GM12891 (cell line): Measurements from ENCODE around the gene CNIH2.
"Not testable (repeated sequence)": the region's sequence is repeated elsewhere in the genome, so short reads cannot be mapped to it uniquely, and the experiment has no call there.

Experiments used
- DNase-seq: peaks from one replicate; pipeline ENCODE4 v3.0.0; 2011; ENCODE audit warnings: low spot score; ENCODE audit not compliant: insufficient read length
- FAIRE-seq: peaks from 2 replicates; lab custom pipeline; 2011; peaks lifted over from hg19 to GRCh38; lab: Jason Lieb, UNC
- PAX5 ChIP-seq: IDR thresholded peaks from 2 replicates; pipeline ENCODE4 v1.6.1; 2011; ENCODE audit warnings: low read length, moderate library complexity, mild to moderate bottlenecking; ENCODE audit not compliant: insufficient read depth, severe bottlenecking
- POLR2A ChIP-seq: IDR thresholded peaks from 2 replicates; pipeline ENCODE4 v1.6.1; 2011; ENCODE audit warnings: low read depth, low read length, control low read depth
- POLR2AphosphoS5 ChIP-seq: IDR thresholded peaks from 2 replicates; pipeline ENCODE4 v1.6.1; 2011; ENCODE audit warnings: low read depth, low read length, control low read depth
- POU2F2 ChIP-seq: IDR thresholded peaks from 2 replicates; pipeline ENCODE4 v1.6.1; 2011; ENCODE audit warnings: low read depth, mild to moderate bottlenecking, control low read depth, low read length, moderate library complexity
- SPI1 ChIP-seq: IDR thresholded peaks from 2 replicates; pipeline ENCODE4 v1.6.1; 2011; ENCODE audit warnings: low read depth, low read length, control low read depth
- TAF1 ChIP-seq: IDR thresholded peaks from 2 replicates; pipeline ENCODE4 v1.6.1; 2011; ENCODE audit warnings: low read depth, low read length, control low read depth

Gene CNIH2

DNA sequence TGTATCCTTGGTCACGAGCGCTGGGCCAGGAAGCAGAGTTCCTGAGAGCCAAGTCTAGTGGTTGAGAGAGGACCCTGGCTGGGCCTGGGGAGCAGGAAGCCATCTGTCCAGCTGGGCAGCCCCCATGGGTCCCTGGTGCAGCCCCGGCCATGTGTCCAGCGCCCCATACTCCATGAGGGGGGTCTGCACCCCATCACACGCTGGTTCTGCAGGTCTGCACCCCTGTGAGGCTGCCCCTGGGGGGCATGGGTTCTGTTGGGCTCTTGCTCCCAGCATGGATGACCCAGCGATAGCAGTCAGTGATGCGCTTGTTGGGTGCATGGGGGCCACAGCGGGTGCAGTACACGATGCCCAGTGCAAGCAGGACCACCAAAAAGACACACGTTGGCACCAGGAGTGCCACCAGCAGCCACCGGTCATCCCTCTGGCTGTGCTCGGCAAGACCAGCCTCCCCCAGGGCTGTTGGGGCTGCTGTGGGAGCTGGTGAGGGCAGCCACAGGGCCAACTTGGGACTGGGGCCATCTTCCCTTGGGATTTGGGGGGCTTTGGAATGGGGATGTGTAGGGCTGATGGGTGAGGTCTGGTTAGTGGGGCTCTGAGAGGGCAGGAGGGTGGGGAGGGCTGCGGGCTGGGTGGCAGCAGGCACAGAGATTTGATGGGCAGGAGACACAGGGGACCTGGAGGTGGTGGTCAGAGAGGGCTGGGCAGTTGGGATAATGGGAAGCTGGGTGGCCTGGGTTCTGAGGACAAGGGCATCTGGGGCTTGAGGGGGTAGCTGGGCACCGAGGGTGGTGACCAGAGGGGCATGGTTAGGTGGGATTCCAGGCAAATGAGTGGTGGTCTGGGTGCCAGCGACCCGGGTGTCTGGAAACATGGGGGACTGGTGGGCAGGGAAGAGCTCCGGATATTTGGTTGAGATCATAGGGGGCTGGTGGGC is 36.9 kb downstream of the CNIH2 start:
- FAIRE-seq: no peak
- no peak for DNase-seq
- TF ChIP-seq POLR2A (no peak), TAF1 (no peak), SPI1 (no peak), POLR2AphosphoS5 (no peak), POU2F2 (no peak), PAX5 (no peak)

DNA sequence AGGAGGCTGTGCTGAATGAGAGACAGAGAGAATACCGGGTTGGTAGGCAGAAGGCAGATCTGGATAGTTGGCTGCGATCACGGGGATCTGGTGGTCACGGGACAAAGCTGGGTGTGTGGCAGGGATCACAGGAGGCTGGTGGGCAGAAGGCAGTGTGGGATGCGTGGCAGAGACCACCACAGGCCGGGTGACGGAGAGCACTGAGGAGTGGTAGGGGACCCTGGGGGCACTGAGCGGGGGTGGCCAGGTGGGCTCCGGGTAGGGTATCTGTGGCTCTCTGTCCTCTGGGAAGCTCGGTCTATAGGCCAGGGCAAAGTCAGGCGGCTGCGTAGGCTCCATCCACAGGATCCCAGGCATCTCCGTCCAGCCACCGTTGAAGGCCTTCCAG is 37.5 kb downstream of the CNIH2 start:
- TF ChIP-seq POU2F2 (no peak), POLR2A (no peak), POLR2AphosphoS5 (no peak), TAF1 (no peak), PAX5 (no peak), SPI1 (no peak)
- FAIRE-seq: no peak
- no peak for DNase-seq

DNA sequence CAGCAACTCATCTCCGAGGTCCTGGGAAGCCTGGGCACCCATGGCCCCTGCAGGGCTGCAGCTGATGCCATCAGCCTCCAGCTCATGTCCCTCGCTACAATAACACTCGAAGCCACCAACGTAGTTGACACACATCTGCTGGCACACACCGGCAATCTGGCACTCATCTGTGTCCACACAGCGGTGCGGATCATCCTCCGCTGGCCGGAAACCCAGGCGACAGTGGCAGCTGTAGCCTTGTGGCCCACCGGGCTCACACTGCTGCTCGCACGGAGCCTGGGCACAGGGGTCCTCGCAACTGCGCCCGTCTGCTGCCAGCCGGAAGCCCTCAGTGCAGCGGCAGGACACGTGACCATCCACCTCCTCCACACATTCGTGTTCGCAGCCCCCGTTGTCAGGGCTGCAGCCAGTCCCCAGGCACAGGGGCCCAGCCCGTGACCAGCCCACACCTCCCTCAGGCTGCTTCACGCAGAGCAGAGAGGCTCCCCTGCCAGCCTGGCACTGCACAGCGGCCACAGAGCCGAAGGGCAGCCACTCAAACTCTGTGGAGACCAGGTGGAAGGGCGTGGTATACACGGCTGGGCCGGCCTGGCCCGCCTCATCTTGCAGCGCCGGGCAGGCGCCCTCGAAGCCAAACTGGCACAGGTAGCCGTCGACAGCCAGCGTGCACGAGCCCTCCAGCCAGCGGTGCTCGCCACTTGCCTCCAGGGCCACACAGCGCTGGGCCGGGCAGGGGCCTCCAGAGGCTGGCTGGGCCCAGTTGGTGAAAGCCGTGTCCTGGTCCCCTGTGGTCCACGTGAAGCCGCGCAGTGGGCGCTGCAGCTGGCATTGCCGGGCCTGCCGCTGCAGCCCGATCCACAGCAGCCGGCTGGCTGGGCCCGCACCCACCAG is 38.2 kb downstream of the CNIH2 start:
- TF ChIP-seq POLR2A (no peak), POLR2AphosphoS5 (no peak), SPI1 (no peak), POU2F2 (no peak), TAF1 (no peak), PAX5 (no peak)
- no peak for DNase-seq

DNA sequence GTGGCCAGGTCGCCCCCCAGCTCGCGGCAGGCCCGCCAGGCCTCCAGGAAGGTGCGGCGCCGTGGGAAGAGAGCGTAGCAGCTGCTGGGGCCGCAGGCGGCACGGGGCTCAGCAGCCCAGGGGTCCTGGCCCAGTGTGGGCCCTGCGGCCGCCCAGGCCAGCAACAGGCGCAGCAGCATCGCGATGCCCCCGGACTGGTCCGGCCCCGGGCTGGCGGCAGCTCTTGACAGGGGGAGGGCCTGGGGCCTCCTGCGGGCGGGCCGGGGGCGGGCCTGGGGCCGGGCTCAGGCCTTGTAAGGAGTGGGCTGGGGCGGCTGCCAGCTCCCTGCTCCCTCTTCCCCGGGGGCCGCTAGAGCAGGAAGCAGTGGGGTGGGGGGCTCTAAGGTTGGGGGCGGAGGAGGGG is 38.9 kb downstream of the CNIH2 start, which contains the start of gene CD248:
CD248 (minus strand) TSS at position 196 of the 403 bp plus-strand sequence; CDS start at position 179, 17 bp downstream.
- no peak for DNase-seq
- no peak for FAIRE-seq
- TF ChIP-seq PAX5: no peak
- TF ChIP-seq SPI1: no peak
- no peak for TF ChIP-seq TAF1

More for the DNA sequence above, 38.2 kb downstream of the CNIH2 start:
- FAIRE-seq: no peak

DNA sequence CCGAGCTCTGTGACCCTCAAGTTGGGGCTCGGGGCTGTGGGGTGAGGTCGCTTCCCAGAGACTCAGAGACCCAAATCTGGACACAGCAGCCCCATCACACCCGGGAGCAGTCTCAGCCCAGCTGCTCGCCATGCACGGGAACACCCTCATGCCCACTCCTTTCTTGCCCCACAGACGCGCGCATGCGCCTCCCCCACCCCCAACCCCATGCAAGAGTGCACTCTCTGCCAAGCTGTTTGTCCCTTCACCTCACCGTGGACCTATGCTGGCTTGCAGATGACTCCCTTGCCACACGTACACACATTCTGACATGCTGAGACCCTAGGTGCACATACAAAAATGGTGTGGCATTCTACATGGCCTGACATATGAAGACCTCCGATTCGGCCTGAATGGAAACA is 39.3 kb downstream of the CNIH2 start:
- DNase-seq (no peak), FAIRE-seq (no peak)
- no peak for TF ChIP-seq POU2F2
- TF ChIP-seq POLR2A: no peak

DNA sequence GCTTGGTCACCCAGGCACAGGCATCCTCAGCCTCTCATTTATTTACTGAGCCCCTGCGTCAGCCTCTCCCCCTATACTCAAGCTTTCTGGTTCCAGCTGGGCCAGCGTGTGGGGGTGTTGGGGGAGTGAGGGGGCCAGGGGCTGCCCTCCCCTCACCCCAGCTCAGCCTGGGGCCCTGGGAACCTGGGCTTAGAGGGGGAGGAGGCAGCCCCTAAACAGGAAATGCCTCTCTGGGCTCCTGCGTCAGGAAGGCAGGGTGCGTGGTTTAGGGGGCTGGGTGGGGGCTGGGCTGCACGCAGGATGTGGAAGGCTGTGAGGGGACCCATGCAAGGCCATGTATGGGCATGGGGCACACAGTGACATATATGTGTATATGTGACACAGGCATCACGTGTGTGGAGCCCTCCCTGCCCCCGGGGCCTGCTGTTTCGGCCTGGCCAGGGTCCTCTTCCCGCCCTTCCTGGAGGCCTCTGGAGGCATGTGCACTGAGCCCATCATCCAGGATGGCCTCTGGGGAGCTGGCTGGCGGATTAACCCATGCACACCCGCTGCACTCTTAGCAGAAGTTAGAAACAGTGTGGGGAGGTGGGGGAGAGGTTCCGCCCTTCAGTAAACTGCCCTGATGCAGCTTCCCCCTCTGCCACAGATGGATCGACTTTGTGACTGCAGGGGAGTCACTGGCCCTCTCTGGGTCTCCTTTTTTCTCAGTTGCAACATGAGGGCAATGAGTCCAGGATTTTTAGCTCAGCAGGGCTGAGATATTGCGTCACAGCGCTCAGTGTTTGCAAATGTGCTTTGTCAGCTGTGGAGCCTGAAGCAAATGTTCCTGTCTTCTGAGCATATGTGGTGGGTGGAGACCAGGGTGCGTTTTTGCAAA is 40.0 kb downstream of the CNIH2 start:
- TF ChIP-seq TAF1 (no peak), POU2F2 (no peak), POLR2A (no peak), POLR2AphosphoS5 (no peak), SPI1 (peak; percentile 28; the same call in 1 of the 2 replicates), PAX5 (no peak)
- FAIRE-seq (peak; percentile 94), DNase-seq (no peak)

DNA sequence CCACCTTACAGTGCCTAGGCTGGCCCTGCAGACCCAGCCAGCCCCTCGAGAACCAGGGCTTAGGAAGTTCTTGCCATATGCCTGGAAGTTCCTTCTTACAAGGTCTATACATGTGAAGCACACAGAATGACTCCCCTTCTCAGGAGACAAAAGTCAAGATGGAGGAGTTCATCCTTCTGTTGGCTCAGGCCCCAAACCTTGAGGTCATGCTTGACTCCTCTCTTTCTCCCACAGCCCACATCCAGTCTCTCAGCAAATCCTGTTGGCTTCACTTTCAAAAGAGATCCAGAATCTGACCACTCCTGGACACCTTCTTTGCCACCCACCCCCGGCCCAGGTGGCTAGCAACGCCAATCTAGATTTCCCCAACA is 40.6 kb downstream of the CNIH2 start:
- TF ChIP-seq TAF1: no peak
- no peak for TF ChIP-seq PAX5
- TF ChIP-seq SPI1: no peak
- no peak for TF ChIP-seq POLR2A
- TF ChIP-seq POU2F2: no peak
- TF ChIP-seq POLR2AphosphoS5: no peak
- DNase-seq: no peak
- no peak for FAIRE-seq

DNA sequence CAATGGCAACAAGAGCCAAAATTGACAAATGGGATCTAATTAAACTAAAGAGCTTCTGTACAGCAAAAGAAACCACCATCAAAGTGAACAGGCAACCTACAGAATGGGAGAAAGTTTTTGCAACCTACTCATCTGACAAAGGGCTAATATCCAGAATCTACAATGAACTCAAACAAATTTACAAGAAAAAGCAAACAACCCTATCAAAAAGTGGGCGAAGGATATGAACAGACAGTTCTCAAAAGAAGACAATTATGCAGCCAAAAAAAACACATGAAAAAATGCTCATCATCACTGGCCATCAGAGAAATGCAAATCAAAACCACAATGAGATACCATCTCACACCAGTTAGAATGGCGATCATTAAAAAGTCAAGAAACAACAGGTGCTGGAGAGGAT is 42.3 kb downstream of the CNIH2 start:
- not testable (repeated sequence) for FAIRE-seq

DNA sequence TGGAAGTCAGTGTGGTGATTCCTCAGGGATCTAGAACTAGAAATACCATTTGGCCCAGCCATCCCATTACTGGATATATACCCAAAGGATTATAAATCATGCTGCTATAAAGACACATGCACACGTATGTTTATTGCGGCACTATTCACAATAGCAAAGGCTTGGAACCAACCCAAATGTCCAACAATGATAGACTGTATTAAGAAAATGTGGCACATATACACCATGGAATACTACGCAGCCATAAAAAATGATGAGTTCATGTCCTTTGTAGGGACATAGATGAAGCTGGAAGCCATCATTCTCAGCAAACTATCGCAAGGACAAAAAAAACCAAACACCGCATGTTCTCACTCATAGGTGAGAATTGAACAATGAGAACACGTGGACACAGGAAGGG is 42.8 kb downstream of the CNIH2 start:
- FAIRE-seq, DNase-seq: not testable (repeated sequence)

More for the DNA sequence above, 42.3 kb downstream of the CNIH2 start:
- not testable (repeated sequence) for DNase-seq

DNA sequence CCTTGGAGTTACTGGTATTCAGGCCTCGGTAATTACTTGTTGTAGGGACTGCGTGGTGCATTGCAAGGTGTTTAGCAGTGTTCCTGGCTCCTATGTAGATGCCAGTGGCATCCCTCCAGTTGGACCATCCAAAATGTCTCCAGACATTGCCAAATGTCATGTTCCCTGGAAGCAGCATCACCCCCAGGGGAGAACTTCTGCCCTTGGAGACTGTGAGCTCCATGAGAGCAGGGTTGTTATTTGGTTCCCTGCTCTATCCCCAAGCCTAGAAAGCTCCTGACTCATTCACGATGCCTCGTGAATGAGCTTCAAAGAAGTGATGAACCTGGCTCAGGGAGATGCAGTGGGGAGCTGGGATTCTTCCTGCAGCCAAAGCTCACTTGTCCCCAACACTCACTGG is 43.6 kb downstream of the CNIH2 start:
- DNase-seq: no peak
- TF ChIP-seq POLR2A: no peak
- TF ChIP-seq TAF1: no peak
- TF ChIP-seq SPI1: no peak
- TF ChIP-seq POU2F2: no peak
- no peak for TF ChIP-seq PAX5
- TF ChIP-seq POLR2AphosphoS5: no peak
- FAIRE-seq: no peak
